ENCODE measurements around the gene SH3BGRL2. TPM values are rescaled to one million over a fixed set of nuclear protein-coding genes. Genes with fewer than 3 reads are reported as not detected.
"Not testable (repeated sequence)": the region's sequence is repeated elsewhere in the genome, so short reads cannot be mapped to it uniquely, and the experiment has no call there.

Gene SH3BGRL2
- polyA plus RNA-seq, 3 donors = 34.9 to 36.3 (median 35.8) TPM

DNA sequence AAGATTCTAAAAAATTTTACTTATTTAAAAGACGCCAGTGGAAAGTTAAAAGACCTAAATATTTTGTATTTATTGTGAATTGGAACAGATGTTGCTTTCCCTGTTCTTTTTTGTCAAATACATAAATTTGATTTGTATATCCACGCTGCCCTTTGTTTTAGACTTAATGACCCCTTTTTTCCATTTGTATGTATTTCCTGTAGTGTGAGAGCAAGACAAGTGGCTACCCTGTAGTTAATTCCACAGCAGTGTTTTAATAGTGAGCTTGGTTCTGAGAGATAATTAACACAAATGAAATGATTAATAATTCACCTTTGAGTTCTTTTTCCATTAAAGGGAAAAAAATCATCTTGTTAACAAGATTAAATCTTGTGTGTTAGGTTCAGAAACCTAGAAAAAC is 16.6 kb downstream of the SH3BGRL2 start:
- no peak for DNase-seq (ENCODE audit: low read depth in 3 of 3, low spot score in 2 of 3)

DNA sequence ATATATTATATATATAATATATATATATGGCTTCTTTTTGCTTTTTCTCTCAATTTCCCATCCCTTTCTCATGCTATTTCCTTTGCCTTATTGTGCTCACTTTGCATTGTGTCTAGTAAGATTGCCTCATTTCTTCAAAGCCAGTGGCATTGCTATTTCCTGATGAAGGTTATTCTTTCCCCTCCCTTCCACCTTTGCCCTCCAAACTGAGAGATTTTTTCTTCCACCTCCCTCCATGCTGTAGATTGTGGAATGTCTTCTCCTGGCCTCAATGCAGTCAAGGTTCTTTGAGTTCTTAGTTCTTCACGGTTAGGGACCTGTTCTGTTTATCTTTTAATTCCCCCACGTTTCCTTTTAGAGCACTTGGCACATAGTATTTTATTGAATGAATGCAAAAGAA is 17.2 kb downstream of the SH3BGRL2 start:
- no peak for DNase-seq (ENCODE audit: low read depth in 3 of 3, low spot score in 2 of 3)

DNA sequence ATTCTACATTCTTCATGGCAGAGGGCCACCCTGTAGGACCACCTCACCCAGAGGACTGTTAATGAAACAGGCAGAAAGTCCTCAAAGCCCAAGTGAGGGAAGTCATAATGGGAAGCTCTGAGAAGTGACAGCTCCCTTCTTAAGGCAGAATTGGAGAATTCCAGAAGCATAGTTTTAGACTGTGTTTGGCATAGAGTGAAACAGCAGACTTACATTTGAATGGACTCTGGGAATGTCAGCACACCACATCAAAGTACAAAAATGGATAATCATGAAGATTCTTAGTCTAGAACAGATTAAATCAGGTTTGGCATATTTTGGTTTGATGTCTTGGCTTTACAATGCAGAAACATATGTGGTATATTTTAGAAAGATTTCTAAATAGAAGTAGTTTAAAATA is 17.9 kb downstream of the SH3BGRL2 start:
- DNase-seq (ENCODE audit: low read depth in 3 of 3, low spot score in 2 of 3) = no peak

DNA sequence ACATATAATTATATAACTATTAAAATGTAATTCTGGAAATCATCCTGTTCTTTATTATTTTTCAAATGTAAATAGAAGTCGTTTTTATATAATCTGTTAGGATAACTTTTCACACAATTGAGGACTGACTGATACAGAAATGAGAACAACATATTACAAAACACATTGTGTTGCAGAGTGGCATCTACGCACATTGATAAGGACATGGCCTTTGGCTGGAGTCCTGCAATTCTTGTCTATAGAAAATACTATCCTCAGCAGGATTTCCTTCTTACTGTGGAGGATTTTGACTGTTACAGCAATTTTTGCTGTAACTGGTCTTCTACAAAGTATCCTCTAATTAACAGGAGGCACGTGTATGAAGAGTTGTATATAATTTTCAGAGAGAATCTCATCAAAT is 19.8 kb downstream of the SH3BGRL2 start:
- no peak for DNase-seq (ENCODE audit: low read depth in 3 of 3, low spot score in 2 of 3)

DNA sequence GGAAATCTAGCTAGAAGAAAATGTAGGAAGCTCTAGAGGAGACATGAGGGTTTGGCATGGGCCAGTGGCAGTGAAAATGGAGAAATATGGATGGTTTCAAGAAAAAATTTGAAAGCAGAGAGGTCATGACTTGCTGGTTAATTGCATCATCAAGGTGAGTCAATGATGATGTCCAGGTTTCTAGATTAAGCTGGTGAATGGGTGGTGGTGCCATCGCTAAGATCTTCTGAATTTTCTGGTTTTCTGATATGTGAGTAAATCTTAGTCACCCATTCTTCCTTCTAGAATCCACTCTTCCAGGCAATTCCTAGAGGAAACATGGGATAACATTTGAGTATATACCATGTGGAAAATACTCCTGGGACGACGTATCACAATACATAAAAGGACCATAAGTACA is 25.0 kb downstream of the SH3BGRL2 start:
- no peak for DNase-seq (ENCODE audit: low read depth in 3 of 3, low spot score in 2 of 3)

DNA sequence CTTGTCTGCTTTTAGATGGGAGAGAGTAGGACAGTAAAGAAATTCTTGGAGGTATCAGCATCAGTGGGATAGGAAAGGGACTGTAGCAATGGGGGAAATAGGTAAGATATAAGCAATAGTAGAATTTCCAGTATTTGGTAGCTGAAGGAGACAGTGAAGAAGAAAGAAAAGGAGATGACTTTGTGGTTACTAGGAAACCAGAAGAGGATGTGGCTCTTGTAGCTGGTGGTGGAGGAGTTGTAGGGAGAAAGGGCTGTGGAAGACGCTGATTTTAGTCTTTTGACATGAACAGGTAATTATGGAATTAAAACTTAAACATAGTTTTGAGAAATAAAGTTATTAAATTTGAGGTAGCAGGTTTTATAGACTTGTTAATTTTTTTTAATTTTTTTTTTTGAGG is 26.1 kb downstream of the SH3BGRL2 start:
- no peak for DNase-seq (ENCODE audit: low read depth in 3 of 3, low spot score in 2 of 3)

DNA sequence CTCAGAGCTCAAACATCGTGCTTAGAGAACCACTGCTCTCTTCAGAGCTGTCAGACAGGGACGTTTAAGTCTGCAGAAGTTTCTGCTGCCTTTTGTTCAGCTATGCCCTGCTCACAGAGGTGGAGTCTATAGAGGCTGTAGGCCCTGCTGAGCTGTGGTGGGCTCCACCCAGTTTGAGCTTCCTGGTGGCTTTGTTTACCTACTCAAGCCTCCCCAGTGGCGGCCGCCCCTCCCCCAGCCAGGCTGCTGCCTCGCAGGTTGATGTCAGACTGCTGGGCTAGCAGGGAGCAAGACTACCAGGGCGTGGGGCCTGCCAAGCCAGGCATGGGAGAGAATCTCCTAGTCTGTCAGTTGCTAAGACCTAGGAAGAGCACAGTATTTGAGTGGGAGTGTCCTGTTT is 32.5 kb downstream of the SH3BGRL2 start:
- DNase-seq (ENCODE audit: low read depth in 3 of 3, low spot score in 2 of 3) = not testable (repeated sequence)

DNA sequence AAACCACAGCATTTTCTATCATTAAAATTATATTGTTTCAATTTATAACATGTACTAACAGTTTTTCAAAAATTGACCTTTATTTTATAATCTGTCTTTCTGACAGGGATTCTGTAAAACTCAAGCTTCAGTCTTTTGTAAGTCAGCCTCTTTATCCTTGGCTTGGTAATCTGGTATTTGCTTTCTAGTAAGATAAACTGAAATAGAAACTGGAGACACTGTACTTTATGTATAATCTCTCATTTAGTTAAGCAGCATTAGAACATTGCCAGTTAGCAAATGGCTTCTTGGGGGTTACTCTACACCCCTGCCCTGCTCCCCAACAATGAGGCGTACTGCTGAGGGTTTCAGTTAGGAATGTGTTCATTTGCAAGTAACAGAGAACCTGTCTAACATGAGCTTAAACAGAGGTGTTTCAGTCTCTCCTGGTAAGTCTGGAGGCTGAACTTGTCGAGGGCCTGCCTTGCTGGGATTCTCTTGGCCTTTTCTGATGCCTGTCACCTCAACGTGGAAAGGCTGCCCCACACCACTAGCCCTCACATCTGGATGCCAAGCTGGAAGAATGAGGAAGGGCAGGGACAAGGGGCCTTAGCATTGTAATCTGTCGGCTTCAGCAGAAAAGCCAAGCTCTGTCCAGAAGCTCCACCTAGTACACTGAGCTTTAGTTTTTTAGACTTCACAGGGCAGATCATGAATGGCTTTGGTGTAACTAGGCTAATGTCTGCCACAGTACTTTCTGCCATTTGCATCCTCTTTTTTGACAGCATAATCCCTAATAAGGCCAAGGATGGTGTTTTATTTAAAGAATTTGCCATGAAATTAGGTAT is 34.8 kb downstream of the SH3BGRL2 start:
- no peak for DNase-seq (ENCODE audit: low read depth in 3 of 3, low spot score in 2 of 3)

DNA sequence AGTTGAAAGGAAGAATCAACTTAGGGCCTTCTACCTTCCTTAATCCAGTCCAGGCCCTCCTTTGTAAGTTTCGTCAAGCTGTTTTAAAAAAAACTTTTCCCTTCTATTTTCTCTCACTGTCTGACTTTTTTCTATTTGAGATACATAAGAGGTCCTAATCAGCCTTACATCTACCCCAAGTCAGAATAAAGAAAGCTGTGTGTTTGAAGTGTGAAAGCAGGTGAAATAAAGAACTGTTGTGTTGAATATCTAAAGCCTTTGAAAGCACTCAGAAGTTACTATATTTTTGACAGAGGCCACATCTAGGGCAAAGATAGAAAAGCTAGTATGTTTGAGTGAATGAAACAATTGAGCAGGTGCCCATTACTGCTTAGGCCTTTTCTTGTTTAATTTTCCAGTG is 35.5 kb downstream of the SH3BGRL2 start:
- no peak for DNase-seq (ENCODE audit: low read depth in 3 of 3, low spot score in 2 of 3)

DNA sequence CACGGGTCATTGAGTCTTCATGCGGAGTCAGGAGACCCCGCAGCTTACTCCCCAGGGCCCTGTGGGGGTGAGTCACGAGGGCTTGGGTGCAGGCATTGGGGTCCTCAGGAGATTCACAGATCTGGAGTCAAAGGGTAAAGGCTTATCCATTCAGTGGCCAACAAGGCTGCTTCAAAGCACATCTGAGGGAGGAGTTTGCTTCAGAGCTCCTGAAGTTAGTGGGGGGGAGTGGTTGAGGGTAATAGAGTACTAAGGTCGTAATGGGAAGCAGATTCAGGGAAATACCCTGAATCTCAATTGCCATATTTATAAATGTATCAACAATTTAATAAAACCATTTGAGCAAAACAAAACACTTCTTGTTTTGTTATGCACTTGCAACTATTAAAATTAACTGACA is 37.3 kb downstream of the SH3BGRL2 start:
- no peak for DNase-seq (ENCODE audit: low read depth in 3 of 3, low spot score in 2 of 3)

DNA sequence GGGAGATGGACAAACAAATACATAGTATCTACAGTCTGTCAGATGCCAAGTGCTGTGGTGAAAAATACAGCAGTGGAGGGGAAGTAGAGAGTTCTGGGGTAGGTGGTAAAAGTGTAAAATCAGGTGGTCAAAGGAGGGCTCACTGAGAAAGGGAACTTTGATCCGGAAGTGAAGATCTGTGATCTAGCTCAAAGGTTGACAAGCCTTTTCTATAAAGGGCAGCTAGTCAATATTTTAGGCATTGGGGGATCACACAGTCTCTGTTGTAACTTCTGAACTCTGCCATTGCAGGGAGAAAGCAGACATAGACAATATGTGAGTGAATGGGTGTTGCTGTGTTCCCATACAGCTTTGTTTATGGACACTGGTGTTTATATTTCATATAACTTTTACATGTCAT is 38.6 kb downstream of the SH3BGRL2 start:
- no peak for DNase-seq (ENCODE audit: low read depth in 3 of 3, low spot score in 2 of 3)

DNA sequence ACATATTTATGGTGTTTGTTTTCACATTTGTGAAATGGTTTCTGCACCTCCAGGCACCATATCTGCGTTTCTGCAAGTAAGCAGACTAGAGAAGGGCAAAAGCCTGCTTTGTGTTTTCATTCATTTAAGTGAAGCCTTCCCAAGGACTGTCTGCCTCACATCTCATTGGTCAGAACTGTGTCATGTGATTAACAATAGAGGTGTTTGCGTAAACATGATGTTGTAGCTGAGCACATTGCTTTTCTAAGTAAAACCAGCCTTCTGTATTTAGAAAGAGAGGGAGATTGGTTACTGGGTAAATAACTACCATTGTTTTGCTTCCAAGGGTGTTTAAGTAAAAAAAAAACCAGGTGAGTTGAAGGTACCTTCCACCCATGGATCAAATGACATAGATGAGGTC is 39.7 kb downstream of the SH3BGRL2 start:
- DNase-seq (ENCODE audit: low read depth in 3 of 3, low spot score in 2 of 3) = no peak

DNA sequence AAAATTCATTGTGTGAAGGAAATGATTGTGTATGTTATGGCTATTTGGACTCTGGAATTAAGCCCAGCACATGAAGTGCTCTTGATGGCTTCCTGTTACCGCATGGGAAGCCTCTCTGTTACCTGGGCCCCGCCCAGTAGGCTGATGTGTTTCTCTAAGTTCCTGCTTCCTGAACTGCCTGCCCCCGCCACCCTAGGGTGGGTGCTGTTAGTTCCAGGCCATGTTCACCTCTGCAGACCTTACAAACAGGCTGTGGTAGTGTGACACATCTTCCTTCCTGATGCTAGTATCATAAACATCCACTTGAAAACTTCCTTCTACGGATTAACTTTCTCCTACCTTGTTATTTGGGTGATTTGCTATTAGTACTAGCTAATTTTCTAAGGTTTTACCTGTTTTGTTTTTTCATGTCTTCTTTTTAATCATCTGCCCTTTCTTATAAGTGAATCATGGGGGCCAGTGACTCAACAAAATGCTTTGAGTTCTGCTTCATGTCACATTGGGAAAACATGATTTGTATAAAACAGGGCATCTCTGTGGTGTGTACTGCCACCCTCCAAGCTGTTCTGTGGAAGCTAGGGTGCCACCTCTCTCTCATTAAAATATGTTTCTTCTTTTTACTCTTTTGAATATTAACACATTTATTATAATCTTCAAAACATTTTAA is 40.6 kb downstream of the SH3BGRL2 start:
- DNase-seq (ENCODE audit: low read depth in 3 of 3, low spot score in 2 of 3) = no peak

DNA sequence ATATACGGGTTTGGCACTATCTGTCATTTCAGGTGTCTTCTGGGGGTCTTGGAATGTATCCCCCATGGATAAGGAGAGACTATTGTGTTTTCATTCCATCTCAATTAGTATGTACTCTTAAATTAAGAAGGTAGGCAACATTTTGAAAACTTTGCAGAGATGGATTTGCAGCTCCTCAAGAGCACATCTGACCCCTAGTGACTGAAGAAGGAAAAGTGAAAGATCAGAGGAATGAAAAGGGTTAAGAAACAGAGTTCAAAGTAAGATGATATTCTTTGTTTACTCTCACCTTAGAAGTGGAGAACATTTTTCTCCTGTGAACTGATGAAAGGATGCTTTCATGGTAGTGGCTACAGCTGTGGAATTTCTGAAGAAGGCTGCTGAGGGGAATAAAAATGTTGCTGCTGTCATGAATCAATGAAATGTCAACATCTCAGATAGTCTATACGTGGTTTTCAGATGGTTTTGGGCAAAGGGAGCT is 41.5 kb downstream of the SH3BGRL2 start:
- no peak for DNase-seq (ENCODE audit: low read depth in 3 of 3, low spot score in 2 of 3)

DNA sequence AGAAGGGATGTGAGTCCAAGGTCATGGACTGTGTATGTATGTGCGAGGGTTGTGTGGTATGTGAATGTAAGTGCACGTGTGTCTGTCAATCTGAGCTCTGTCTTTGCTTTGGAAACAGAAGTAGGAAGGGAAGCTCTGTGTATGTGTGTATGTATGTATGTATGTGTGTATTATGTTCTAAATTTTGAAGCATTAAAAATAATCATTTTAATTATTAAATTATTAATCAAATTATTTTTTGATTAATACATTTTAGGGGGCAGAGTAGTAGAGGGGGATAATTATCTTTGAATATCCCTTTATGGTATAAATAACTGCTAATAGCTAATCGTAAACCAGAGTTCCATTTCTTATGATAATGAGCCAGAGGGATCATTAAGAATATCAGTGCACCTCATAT is 42.8 kb downstream of the SH3BGRL2 start:
- DNase-seq (ENCODE audit: low read depth in 3 of 3, low spot score in 2 of 3) = no peak

DNA sequence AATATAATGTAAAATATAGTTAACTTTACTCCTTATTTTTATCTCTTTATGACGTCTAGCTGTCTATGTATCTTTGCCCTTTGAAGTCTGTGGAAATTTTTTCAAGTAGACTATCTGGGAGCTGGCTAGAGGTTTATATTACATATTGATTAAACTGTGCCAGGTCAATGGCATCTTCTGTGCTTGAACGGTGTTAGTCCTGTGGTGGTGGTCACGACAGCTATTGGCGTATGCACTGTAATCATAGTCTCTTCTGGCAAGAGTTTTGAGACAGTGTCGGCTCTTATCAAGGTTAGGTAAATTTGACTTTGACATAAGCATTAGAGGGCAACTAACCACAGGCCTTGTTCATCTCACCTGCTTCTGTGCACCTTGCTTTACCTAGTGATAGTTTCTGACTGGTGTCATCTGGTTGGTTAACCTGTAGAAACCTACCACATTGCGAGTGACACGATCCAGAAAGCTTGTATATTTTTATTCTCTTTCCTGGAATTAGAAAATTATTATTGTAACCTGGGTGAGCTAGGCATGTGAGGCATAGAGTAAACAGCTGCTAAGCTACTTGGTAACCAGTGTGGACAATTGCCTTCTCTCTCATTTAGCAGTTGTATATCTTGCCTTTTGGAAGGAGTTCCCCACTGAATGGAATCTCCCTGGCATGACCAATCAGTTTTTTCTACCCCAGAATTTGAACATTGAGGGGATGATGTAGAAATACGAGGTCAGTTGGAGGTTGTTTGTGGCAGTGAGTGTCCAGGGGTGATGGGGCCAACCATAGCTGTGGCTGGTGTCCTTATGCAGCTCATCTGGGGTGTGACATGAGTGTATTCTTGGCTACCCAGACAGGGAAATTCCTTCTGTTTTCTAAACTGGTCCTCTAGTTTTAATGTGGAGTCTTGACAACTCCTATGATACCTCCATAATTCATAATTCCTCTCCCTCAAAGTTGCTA is 45.9 kb downstream of the SH3BGRL2 start:
- DNase-seq (ENCODE audit: low read depth in 3 of 3, low spot score in 2 of 3) = no peak

DNA sequence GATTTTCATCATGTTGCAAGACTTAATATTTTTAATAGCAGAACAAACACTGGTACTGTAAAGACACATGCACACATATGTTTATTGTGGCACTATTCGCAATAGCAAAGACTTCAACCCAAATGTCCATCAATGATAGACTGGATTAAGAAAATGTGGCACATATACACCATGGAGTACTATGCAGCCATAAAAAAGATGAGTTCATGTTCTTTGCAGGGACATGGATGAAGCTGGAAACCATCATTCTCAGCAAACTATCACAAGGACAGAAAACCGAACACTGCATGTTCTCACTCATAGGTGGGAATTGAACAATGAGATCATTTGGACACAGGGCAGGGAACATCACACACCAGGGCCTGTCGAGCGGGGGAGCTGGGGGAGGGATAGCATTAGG is 51.6 kb downstream of the SH3BGRL2 start:
- not testable (repeated sequence) for DNase-seq (ENCODE audit: low read depth in 3 of 3, low spot score in 2 of 3)

DNA sequence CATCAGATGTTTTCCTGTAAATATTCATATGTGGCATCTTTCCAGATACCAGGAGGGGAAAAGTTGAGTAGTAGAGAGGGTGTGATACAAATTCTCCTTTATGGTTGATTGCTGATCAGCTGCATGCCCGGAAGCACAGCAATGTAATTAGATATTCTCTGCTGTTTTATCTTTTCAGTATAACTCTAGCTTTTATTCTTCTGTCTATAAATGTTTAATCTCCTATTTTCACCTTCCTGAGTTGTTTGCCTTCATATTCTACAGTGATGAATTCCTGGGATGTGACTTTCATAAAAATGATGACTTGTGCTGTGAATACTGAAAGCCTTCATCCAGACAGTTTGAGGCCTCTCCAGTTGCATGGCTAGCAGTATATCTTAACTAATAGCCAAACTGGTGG is 53.7 kb downstream of the SH3BGRL2 start:
- no peak for DNase-seq (ENCODE audit: low read depth in 3 of 3, low spot score in 2 of 3)

DNA sequence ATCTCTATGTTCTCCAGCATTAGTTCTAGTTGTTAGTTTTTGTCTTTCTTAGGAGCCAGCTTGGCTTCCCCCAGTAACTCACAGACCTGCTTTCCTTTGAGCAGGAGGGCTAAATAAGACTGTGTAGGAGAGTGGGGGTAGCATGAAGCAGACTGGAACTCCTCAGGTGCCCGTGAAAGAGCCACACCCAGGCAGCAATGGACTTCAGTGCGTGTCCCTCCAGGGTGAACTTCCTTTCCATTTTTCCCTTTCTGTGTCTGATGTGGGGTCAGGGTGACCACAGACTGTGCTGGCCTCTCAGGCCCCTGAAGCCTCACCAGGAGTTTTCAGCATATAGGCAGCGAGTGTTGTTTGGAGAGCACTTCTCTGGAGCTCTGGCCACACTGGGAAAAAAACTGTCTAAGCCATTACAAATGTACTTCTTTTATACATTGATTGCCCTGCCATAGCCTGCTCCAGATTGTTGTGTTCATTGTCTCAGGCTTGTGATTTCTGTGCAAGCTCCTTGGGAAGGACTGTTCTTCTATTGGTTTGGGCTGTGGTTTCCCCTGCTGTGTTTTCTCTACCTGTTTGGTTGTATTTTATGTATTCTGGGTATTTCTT is 55.7 kb downstream of the SH3BGRL2 start:
- DNase-seq (ENCODE audit: low read depth in 3 of 3, low spot score in 2 of 3) = no peak

DNA sequence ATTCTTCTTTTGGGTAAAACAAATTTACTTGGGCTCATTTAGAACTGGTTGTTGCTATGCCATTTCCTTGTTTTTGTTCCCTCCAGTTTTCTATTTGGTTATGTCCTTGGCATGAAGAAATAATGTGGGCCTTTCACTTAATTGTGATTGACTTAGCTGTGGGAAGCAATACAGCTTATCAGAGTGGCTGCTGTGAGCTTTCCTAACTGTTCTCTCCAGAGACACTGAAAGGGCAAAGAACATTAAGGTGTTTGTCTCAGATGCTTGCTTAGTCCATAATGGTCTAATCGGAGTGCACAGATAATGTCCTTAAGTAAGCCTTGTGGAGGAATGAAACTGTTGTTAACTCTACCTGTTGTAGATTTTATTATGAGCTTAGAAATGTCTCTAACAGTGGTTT is 56.6 kb downstream of the SH3BGRL2 start:
- no peak for DNase-seq (ENCODE audit: low read depth in 3 of 3, low spot score in 2 of 3)

DNA sequence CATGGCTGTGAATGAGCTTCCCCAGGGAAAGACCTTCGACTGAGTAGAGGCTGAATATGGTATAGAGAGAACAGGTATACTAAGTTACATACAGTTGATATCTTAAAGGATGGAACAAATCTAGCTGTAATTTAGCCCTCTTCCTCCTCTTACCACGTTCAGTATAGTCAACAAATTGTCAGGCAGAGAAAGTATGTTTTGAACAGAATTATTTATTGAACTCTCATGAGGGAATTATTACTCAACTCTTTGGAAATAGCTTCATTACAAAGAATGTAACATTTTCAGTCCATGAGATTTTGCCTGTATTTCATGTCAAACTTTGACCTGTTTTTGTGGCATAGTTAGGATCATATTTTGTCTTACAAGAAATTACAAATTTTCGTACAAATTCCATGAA is 63.0 kb downstream of the SH3BGRL2 start:
- no peak for DNase-seq (ENCODE audit: low read depth in 3 of 3, low spot score in 2 of 3)
